A549 treated with AZD9567 at 1 μM for 4 hours (cell line): ENCODE results near the gene RAB9A. TPM values are rescaled to one million over a fixed set of nuclear protein-coding genes. Genes with fewer than 3 reads are reported as not detected.

Source experiments
- total RNA-seq: library from RNA; stranded (reverse); fragments of 200-300 nt; extraction: Qiagen RNA extraction; gene quantifications from 5 replicates; pipeline ENCODE4 v1.2.3, GENCODE V29; 2022; ENCODE audit not compliant: insufficient read depth

The RAB9A gene, protein sequence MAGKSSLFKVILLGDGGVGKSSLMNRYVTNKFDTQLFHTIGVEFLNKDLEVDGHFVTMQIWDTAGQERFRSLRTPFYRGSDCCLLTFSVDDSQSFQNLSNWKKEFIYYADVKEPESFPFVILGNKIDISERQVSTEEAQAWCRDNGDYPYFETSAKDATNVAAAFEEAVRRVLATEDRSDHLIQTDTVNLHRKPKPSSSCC
- total RNA-seq = 19.7 to 31.9 TPM (median 30.6 TPM) in 5 replicates

DNA sequence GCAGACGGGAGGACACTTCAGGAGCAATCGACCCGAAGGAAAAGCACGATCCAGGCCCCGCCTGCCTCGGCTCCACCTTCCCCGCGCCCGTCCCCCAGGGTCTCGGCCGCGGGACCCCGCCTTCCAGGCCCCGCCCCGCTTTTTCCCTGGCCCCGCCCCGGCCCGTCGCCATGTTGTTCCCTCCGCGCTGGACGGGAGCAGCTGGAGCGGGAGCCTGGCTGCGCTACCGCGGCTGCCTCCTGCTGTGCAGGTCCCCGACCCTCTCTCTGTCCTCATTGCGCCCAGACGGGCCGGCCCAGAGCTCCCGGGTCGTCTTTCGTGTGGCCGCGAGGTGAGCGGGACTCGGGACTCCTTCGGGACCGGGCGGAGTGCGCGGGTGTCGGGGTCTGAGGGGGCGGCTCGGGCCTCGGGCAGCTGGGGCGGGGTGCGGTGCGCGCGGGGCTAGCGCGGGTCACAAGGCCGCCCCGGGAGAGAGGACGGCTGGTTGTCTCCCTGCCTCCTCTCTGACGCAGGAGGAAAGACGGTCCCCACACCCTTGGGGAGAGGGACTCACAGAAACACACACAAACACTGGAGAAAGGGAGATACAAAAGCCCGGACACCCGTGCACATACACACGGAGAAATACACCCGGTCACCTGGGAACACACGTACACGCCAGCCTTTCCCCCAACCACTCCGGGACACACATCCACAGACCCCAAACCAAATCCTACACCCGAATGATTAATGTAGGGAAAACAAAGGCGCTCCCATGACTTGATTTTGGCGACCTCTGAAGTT is at the start of gene RAB9A:
RAB9A (plus strand) TSS at position 171 of the 783 bp plus-strand sequence. CDS start 19,619 bp downstream, outside the sequence.

DNA sequence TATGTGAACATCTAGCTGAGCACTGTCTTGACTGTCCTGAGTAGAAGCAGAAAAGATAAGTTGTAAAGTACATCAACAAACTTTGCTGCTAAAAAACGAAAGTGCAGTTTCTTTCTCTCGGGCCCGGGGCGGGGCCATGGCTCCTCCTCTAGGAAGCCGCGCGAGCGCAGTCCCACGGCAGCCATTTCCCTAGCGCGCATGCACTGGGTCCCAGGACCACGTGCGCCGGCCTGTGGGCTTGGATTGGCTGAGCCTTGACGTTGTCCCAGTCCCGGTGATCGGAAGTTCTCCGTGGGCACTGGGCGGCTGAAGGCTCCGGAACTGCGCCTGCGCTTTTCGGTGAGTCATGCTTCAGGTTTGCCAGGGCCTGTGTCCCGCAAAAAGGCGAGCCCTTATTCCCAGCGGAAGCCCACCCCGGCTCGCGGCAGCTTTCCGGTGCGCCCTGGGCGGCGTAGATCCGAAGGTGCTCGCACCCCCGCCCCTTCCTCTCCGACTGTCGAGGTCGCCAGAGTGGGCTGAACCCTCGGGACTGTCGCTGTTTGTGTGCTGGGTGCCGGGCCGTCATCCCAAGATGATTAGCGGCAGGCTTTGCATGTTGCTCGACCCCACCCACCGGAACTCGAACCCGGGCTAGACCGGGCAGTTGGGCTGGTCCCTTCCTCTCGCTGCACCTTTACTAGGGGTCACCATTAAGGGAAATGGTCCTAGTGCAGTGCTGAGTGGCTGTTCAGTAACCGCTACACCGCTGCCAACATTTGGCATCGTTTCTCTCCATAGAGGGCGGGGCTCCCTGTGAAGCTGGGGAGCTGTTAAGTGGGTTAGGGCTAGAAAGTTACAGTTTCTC is 35.9 kb upstream of the RAB9A start, which contains the start of gene TCEANC:
TCEANC (plus strand) TSS at position 292 of the 844 bp plus-strand sequence. CDS start 9,368 bp downstream, outside the sequence.

DNA sequence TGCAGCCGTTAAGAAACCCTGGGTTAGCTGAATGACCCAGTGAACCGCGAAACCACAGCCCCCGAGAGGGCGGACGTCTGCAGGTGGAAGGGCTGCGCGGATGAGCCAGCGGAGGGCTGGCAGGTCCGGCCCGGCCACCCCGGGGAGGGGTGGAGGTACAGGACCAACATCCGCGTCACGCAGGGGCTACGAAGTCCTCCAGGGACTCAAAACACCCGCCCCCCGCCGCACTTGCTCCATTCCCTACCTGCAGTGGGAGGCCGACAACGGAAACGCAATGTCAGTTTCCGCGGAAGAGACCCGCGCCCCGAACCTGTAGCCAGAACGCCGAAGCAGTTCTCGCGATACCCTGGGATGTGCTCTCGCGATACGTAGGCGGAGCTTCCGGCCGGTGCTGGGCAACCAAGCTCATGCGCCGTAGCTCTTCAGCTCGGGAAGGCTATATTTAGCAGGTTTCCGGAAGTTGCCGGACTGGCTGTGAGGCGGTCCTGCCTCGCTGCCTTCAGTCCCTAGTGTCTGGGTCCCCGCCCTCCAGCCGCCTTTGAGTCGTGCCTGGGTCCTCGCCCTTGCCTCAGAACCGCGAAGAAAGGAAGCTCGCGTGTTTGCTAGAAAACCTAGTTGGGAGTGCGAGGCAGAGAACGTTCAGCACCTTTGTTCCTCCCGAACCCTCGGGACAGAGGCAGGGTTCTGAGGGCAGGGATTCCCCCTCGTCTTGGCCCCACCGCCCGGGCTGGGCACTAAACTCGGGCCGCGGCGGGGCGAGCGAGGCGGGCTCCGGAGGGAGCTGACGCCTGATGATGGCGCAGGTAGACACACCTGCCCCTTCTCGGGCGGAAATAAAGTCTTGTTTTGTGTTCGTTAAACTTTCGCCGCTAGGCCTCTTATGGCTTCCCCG is 45.6 kb downstream of the RAB9A start, which contains the start of the genes OFD1 and TRAPPC2:
OFD1 (plus strand) TSS at position 471 of the 895 bp plus-strand sequence; CDS start at position 795, 324 bp downstream.
TRAPPC2 (minus strand) TSS at position 343 of the 895 bp plus-strand sequence. CDS start 14,657 bp downstream, outside the sequence.

Other genes with a start within 250 kb of the RAB9A start
- not detected in 5 replicates for gene EGFL6, start 119.5 kb upstream of the RAB9A start, total RNA-seq
- gene TCEANC, start 36.0 kb upstream of the RAB9A start, total RNA-seq = 0.66 to 0.78 TPM (median 0.77 TPM) in 4 of 5 replicates, not detected in the other
- 6.2 to 7.7 TPM (median 7.1 TPM) in 5 replicates for gene TRAPPC2, start 45.5 kb downstream of the RAB9A start, total RNA-seq
- gene OFD1, start 45.6 kb downstream of the RAB9A start, total RNA-seq = 10.5 to 14.5 TPM (median 11.1 TPM) in 5 replicates
- gene GPM6B, start 128.0 kb downstream of the RAB9A start, total RNA-seq = 0.10 to 0.25 TPM (median 0.18 TPM) in 4 of 5 replicates, not detected in the other